ENCODE data around the gene TSHZ3. TPM values are rescaled to one million over a fixed set of nuclear protein-coding genes. Genes with fewer than 3 reads are reported as not detected.

Gene TSHZ3, protein sequence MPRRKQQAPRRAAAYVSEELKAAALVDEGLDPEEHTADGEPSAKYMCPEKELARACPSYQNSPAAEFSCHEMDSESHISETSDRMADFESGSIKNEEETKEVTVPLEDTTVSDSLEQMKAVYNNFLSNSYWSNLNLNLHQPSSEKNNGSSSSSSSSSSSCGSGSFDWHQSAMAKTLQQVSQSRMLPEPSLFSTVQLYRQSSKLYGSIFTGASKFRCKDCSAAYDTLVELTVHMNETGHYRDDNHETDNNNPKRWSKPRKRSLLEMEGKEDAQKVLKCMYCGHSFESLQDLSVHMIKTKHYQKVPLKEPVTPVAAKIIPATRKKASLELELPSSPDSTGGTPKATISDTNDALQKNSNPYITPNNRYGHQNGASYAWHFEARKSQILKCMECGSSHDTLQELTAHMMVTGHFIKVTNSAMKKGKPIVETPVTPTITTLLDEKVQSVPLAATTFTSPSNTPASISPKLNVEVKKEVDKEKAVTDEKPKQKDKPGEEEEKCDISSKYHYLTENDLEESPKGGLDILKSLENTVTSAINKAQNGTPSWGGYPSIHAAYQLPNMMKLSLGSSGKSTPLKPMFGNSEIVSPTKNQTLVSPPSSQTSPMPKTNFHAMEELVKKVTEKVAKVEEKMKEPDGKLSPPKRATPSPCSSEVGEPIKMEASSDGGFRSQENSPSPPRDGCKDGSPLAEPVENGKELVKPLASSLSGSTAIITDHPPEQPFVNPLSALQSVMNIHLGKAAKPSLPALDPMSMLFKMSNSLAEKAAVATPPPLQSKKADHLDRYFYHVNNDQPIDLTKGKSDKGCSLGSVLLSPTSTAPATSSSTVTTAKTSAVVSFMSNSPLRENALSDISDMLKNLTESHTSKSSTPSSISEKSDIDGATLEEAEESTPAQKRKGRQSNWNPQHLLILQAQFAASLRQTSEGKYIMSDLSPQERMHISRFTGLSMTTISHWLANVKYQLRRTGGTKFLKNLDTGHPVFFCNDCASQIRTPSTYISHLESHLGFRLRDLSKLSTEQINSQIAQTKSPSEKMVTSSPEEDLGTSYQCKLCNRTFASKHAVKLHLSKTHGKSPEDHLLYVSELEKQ
- 2.4 and 3.0 TPM in 2 replicates for total RNA-seq
- long read RNA-seq, partial matches to known transcripts, result 0 of 1 reads
- long read RNA-seq, other reads (novel, unspliced or antisense), result 1 of 1 reads

DNA sequence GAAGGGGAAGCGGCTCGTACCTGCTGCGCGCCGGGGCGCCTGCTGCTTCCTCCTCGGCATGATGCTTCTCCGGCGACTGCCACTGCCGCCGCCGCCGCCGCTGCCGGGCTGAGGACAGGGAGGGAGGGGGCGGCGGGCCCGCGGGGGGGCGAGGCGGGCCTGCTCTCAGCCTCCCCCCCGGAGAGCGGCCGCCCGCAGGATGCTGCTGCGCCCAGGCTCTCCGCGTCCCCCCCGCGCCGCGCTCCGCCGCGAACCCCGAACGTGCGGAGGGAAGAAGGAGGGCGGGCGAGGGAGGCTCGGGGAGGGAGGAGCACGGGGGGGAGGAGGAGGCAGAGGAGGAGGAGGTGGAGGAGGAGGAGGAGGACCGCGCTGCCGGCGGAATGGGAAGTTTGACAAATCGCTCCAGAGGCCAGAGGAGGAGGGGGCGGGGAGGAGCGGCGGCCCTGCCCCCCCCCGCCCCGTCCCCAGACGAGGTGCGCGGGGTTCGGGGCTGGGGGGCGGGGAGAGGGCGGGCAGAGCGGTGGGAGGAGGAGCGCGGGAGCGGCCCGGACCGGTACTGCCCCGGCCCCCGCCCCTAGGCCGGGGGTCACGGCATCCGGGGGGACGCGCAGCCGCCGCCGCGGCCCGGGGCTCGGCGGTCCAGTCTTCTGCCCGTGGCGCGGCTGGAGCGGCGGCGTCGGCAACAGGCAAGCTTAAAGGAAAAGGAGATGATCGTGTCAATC is at the start of gene TSHZ3:
TSHZ3 (minus strand) TSS at position 277 of the 722 bp plus-strand sequence; CDS start at position 60, 217 bp downstream.
- TF ChIP-seq, protein P1, sequence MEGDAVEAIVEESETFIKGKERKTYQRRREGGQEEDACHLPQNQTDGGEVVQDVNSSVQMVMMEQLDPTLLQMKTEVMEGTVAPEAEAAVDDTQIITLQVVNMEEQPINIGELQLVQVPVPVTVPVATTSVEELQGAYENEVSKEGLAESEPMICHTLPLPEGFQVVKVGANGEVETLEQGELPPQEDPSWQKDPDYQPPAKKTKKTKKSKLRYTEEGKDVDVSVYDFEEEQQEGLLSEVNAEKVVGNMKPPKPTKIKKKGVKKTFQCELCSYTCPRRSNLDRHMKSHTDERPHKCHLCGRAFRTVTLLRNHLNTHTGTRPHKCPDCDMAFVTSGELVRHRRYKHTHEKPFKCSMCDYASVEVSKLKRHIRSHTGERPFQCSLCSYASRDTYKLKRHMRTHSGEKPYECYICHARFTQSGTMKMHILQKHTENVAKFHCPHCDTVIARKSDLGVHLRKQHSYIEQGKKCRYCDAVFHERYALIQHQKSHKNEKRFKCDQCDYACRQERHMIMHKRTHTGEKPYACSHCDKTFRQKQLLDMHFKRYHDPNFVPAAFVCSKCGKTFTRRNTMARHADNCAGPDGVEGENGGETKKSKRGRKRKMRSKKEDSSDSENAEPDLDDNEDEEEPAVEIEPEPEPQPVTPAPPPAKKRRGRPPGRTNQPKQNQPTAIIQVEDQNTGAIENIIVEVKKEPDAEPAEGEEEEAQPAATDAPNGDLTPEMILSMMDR (conservative IDR thresholded peaks at IDR 0.05), result no peak
- Mint-ChIP-seq H3K27ac (ENCODE audit: unreplicated experiment) (no peak within 1 kb of the TSS), H3K9me3 (no peaks in the 10 kb centered on the region), H3K36me3 (ENCODE audit: low read depth) (no peaks in the 10 kb centered on the region), H3K27me3 (ENCODE audit: low read depth) (peaks cover 80% of the 10 kb centered on the region), H3K4me3 (peak within 1 kb of the TSS; percentile 90), H3K4me1 (peaks cover 22% of the 10 kb centered on the region)
- peak; percentile 43 for DNase-seq (ENCODE audit: low read depth, low spot score)

DNA sequence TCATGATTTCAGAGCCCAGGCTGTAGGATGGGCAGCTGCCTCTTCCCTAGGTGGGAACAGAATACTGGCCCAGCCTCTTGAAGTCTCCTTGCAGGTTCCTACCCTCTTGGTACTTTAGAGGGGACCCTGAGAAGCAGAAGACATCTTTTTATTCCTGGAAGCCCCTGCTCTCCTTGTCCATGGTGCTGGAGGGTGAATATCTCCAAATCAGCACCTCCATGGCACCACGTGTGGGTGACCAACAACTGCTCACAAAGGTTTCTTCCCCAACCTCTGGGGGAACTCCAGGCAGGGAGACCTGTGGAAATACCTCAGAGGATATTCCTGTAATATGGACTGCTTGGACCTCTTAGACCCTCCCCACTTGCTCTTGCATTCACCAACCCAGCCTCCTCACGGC is 48.1 kb upstream of the TSHZ3 start:
- Mint-ChIP-seq H3K9me3 (no peaks in the 10 kb centered on the region), H3K4me1 (no peaks in the 10 kb centered on the region), H3K27ac (ENCODE audit: unreplicated experiment) (no peak overlapping the region), H3K4me3 (no peak overlapping the region), H3K36me3 (ENCODE audit: low read depth) (no peaks in the 10 kb centered on the region), H3K27me3 (ENCODE audit: low read depth) (peaks cover 77% of the 10 kb centered on the region)
- TF ChIP-seq, protein P1 (conservative IDR thresholded peaks at IDR 0.05), result no peak
- no peak for DNase-seq (ENCODE audit: low read depth, low spot score)

DNA sequence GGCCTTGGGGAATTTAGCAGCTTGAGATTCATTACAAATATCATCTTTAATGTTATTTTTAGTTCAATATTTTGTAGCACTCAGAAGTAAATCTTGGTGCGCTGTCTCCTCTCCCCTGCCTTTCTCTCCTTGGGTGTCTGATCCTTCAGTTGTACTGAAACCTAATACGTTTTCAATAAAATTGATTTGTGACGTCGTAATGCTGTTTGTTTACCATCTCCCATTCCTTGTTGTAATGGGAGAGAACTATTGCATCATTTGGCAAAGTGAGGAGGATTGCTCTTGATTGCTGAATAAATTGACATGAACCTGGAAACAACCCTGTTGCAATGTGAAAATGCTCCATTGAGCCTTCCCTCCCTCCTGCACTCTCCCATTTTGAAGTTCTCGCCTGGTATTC is 43.2 kb upstream of the TSHZ3 start:
- no peaks in the 10 kb centered on the region for H3K36me3 Mint-ChIP-seq (ENCODE audit: low read depth)
- TF ChIP-seq, protein P1 (conservative IDR thresholded peaks at IDR 0.05), result no peak
- DNase-seq (ENCODE audit: low read depth, low spot score), result no peak
- no peak overlapping the region for H3K27ac Mint-ChIP-seq (ENCODE audit: unreplicated experiment)
- H3K27me3 Mint-ChIP-seq (ENCODE audit: low read depth), result peaks cover 77% of the 10 kb centered on the region
- no peak overlapping the region for H3K4me3 Mint-ChIP-seq
- H3K9me3 Mint-ChIP-seq, result no peaks in the 10 kb centered on the region
- peaks cover 9% of the 10 kb centered on the region for H3K4me1 Mint-ChIP-seq

DNA sequence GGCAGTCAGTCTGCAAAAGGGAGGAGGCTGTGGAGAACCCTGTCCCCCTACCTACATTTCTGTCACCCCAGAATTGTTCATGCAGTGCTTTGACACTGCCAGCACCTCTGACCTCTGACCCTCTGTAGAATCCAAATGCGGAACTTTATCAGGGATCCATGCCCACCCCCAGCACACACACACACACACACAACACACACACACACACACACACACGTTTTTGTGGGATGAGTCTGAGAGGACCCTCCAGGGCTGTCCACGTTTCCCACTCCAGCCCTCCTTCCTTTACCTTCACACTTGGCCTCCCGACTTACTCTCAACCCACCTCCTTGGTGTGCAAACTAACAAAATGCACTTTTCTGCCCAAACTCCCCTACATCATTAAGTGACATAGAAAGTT is 42.3 kb upstream of the TSHZ3 start:
- Mint-ChIP-seq H3K4me3 (no peak overlapping the region), H3K27me3 (ENCODE audit: low read depth) (peaks cover 85% of the 10 kb centered on the region), H3K9me3 (no peaks in the 10 kb centered on the region), H3K27ac (ENCODE audit: unreplicated experiment) (no peak overlapping the region), H3K4me1 (peaks cover 13% of the 10 kb centered on the region), H3K36me3 (ENCODE audit: low read depth) (no peaks in the 10 kb centered on the region)
- TF ChIP-seq, protein P1 (conservative IDR thresholded peaks at IDR 0.05), result no peak
- DNase-seq (ENCODE audit: low read depth, low spot score), result no peak

DNA sequence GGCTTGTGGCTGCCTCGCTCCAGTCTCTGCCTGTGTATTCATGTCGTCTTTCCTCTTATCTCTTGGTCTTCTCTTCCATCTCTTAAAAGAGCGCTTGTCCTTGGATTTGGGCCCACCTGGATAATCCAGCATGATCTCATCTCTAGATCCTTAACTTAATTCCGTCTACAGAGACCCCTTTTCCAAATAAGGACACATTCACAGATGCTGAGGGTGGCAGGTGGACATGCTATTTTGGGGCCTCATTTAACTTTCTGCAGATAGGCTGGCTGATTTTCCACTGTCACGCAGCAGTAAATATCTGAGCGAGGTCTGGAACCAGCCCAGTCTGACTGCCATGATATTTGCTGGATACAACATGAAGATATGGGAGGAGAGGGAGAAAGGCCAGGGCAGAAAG is 41.5 kb upstream of the TSHZ3 start:
- TF ChIP-seq, protein P1 (conservative IDR thresholded peaks at IDR 0.05), result no peak
- no peak overlapping the region for H3K27ac Mint-ChIP-seq (ENCODE audit: unreplicated experiment)
- peaks cover 85% of the 10 kb centered on the region for H3K27me3 Mint-ChIP-seq (ENCODE audit: low read depth)
- no peaks in the 10 kb centered on the region for H3K9me3 Mint-ChIP-seq
- DNase-seq (ENCODE audit: low read depth, low spot score), result no peak
- peaks cover 13% of the 10 kb centered on the region for H3K4me1 Mint-ChIP-seq
- H3K36me3 Mint-ChIP-seq (ENCODE audit: low read depth), result no peaks in the 10 kb centered on the region
- H3K4me3 Mint-ChIP-seq, result no peak overlapping the region
